ENCODE data around the gene TMEM154. TPM values are rescaled to one million over a fixed set of nuclear protein-coding genes. Genes with fewer than 3 reads are reported as not detected.

The TMEM154 gene
- polyA plus RNA-seq, 1 donor (not counting 4 experiments of a cell fraction or from before 2014, with no cell fraction given) = 106 TPM

DNA sequence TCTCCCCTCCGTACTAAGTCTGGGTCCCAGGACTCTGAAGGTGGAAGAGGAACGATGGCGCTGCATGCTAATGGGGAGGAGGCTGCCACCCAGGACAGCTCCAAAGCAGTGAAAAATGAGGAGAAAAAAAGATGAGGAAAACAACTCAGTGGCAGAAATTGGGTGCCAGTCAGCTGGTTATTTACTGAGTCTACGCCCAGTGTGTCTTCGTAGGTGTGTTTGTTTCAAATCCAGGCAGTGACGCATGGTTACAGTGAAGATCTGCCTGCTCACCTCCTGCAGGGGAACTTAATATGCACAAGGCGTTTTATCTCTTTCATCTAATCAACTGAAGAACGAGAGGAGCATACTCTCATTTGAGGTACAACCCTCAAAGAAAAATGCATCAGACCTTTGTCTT lies 73.0 kb downstream of the TMEM154 start:
- H3K27ac ChIP-seq (ENCODE audit: control insufficient read depth, insufficient read depth, low read length) = no peak overlapping the region
- H3K9me3 ChIP-seq (ENCODE audit: control insufficient read depth, low read depth, low read length) = no peaks in the 10 kb centered on the region
- H3K9ac ChIP-seq (ENCODE audit: control insufficient read depth, extremely low read depth, insufficient read depth, low read length) = no peak overlapping the region
- H3K4me2 ChIP-seq (ENCODE audit: control insufficient read depth, extremely low read depth, insufficient read depth, low read depth, low read length) = peak overlapping the region; percentile 54
- no peaks in the 10 kb centered on the region for H3K27me3 ChIP-seq (ENCODE audit: control insufficient read depth, extremely low read depth, insufficient read depth, low read length)
- H4K20me1 ChIP-seq (ENCODE audit: control insufficient read depth, extremely low read depth, insufficient read depth, low read length) = no peaks in the 10 kb centered on the region
- no peaks in the 10 kb centered on the region for H3K79me2 ChIP-seq (ENCODE audit: control insufficient read depth, insufficient read depth, low read length)
- no peak overlapping the region for H2AFZ ChIP-seq (ENCODE audit: control insufficient read depth, low read length)
- peak overlapping the region in 1 of 3 experiments; percentile 9 for H3K4me3 ChIP-seq (ENCODE audit: control insufficient read depth in 2 of 3, extremely low read depth in 1 of 3, insufficient read depth in 2 of 3, low read depth in 1 of 3, low read length in 3 of 3)
- peak; percentile 81 for FAIRE-seq
- no peak for DNase-seq (ENCODE audit: low read depth, low spot score)
- TF ChIP-seq, protein P1, sequence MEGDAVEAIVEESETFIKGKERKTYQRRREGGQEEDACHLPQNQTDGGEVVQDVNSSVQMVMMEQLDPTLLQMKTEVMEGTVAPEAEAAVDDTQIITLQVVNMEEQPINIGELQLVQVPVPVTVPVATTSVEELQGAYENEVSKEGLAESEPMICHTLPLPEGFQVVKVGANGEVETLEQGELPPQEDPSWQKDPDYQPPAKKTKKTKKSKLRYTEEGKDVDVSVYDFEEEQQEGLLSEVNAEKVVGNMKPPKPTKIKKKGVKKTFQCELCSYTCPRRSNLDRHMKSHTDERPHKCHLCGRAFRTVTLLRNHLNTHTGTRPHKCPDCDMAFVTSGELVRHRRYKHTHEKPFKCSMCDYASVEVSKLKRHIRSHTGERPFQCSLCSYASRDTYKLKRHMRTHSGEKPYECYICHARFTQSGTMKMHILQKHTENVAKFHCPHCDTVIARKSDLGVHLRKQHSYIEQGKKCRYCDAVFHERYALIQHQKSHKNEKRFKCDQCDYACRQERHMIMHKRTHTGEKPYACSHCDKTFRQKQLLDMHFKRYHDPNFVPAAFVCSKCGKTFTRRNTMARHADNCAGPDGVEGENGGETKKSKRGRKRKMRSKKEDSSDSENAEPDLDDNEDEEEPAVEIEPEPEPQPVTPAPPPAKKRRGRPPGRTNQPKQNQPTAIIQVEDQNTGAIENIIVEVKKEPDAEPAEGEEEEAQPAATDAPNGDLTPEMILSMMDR (optimal IDR thresholded peaks at IDR 0.05 in 1 of 3, IDR thresholded peaks at IDR 0.05 in 1 of 3, conservative IDR thresholded peaks at IDR 0.05 in 1 of 3; ENCODE audit: extremely low read depth in 1 of 3, insufficient read depth in 2 of 3, low read length in 3 of 3) = peak in 1 of 3 experiments; percentile 12
- no peak for TF ChIP-seq EZH2 (IDR thresholded peaks at IDR 0.05; ENCODE audit: low read length)
- peaks cover 8% of the 10 kb centered on the region for H3K4me1 ChIP-seq (ENCODE audit: control insufficient read depth, extremely low read depth, insufficient read depth, low read length)
- H3K9me1 ChIP-seq (ENCODE audit: control insufficient read depth, extremely low read depth, insufficient read depth, low read length) = no peaks in the 10 kb centered on the region
- dilution Hi-C loops (cut with MboI; ENCODE audit: extremely low pct_ligation_motif_present, low sequenced_read_pairs) = no loop called here
- no peaks in the 10 kb centered on the region for H3K36me3 ChIP-seq (ENCODE audit: control insufficient read depth in 2 of 2, extremely low read depth in 1 of 2, insufficient read depth in 2 of 2, low read length in 2 of 2)

- DNase-seq (ENCODE audit: low read depth, low spot score) = no peak
- TF ChIP-seq, protein P1 (optimal IDR thresholded peaks at IDR 0.05 in 1 of 3, IDR thresholded peaks at IDR 0.05 in 1 of 3, conservative IDR thresholded peaks at IDR 0.05 in 1 of 3; ENCODE audit: extremely low read depth in 1 of 3, insufficient read depth in 2 of 3, low read length in 3 of 3) = no peak
- TF ChIP-seq EZH2 (IDR thresholded peaks at IDR 0.05; ENCODE audit: low read length) = no peak
- Histone ChIP-seq H3K79me2 (ENCODE audit: control insufficient read depth, insufficient read depth, low read length) (no peaks in the 10 kb centered on the region), H3K4me3 (ENCODE audit: control insufficient read depth in 2 of 3, extremely low read depth in 1 of 3, insufficient read depth in 2 of 3, low read depth in 1 of 3, low read length in 3 of 3) (no peak overlapping the region), H3K9me3 (ENCODE audit: control insufficient read depth, low read depth, low read length) (no peaks in the 10 kb centered on the region), H3K4me1 (ENCODE audit: control insufficient read depth, extremely low read depth, insufficient read depth, low read length) (peaks cover 8% of the 10 kb centered on the region), H2AFZ (ENCODE audit: control insufficient read depth, low read length) (no peak overlapping the region), H3K27me3 (ENCODE audit: control insufficient read depth, extremely low read depth, insufficient read depth, low read length) (no peaks in the 10 kb centered on the region), H4K20me1 (ENCODE audit: control insufficient read depth, extremely low read depth, insufficient read depth, low read length) (no peaks in the 10 kb centered on the region), H3K9ac (ENCODE audit: control insufficient read depth, extremely low read depth, insufficient read depth, low read length) (no peak overlapping the region), H3K36me3 (ENCODE audit: control insufficient read depth in 2 of 2, extremely low read depth in 1 of 2, insufficient read depth in 2 of 2, low read length in 2 of 2) (no peaks in the 10 kb centered on the region), H3K9me1 (ENCODE audit: control insufficient read depth, extremely low read depth, insufficient read depth, low read length) (no peaks in the 10 kb centered on the region), H3K27ac (ENCODE audit: control insufficient read depth, insufficient read depth, low read length) (no peak overlapping the region), H3K4me2 (ENCODE audit: control insufficient read depth, extremely low read depth, insufficient read depth, low read depth, low read length) (no peak overlapping the region)
- FAIRE-seq = no peak
- dilution Hi-C loops (cut with MboI; ENCODE audit: extremely low pct_ligation_motif_present, low sequenced_read_pairs) = no loop called here
Measured at GRCh38 chr4:152605641-152606335, 74.0 kb downstream of the TMEM154 start.
